NCI-H510A treated with DMSO at 0.1 percent for 48 hours (cell line): ENCODE data around the gene STEEP1.

Experiments
- DNase-seq: peaks from one replicate; lab custom pipeline; 2025; lab: John Stamatoyannopoulos, UW

Gene STEEP1

GRCh38 chrX:119565107-119565663 lies at the start of gene STEEP1:
TSS of gene STEEP1 (minus strand) at chrX:119565409. CDS start at chrX:119565355, 54 bp downstream.
- DNase-seq: peak; percentile 83

DNA sequence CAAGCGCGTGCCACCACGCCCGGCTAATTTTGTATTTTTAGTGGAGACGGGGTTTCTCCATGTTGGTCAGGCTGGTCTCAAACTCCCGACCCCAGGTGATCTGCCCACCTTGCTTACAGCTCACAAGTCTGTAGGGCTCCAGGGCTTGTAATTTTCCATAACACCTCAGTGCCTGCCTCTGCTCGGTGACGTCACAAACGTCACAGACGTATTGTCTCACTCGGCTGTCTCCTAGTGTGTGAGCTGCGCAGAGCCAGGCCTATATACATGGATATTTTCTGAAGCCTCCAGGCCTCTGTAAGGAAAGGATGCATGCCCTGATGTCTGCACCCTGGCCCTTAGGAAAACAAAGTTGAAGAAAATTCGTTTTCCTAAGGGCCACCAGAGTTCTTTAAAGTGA lies 49.6 kb upstream of the STEEP1 start:
- DNase-seq: no peak

GRCh38 chrX:119607018-119607389 lies 41.8 kb upstream of the STEEP1 start:
- no peak for DNase-seq

DNA sequence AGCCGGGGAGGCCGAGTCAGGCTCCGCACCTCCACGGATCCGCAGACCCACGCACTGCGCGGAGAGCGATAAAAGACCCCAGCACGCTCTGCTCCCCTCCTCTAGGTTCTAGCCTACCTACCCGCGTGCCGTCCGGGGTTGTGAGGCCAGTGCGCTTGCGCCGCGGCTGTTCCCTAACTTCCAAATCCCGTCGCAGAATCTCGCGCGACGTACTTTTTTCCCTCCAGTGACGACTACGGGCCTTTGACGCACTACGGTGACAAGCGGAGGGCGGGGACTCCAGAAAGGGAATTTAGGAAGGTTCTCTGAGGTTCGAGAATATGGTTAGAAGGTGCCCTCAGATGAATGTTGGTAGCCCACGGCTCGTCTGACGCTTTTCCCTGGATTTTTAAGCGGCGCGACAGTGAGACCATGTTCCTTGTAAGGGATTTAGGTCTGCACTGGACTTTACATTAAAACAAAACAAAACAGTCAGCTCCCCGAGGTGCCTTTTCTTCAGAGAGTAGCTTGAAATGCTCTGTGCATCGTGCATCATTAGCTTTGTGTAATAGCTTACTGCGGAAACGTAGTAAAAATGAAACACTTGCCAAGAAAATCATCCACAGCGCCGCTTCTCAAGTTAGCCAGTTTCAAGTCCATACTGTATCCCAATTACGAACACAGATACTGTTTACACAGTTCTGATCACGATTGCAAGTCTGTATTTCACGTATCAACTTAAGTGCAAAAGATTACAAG lies 41.2 kb upstream of the STEEP1 start, which contains the start of gene NKRF:
Gene NKRF (minus strand): TSS at position 145 of the 738 bp plus-strand sequence.
- DNase-seq: peak; percentile 71

- DNase-seq: no peak
These were observed 40.5 kb upstream of the STEEP1 start for GRCh38 chrX:119605464-119606279.

DNA sequence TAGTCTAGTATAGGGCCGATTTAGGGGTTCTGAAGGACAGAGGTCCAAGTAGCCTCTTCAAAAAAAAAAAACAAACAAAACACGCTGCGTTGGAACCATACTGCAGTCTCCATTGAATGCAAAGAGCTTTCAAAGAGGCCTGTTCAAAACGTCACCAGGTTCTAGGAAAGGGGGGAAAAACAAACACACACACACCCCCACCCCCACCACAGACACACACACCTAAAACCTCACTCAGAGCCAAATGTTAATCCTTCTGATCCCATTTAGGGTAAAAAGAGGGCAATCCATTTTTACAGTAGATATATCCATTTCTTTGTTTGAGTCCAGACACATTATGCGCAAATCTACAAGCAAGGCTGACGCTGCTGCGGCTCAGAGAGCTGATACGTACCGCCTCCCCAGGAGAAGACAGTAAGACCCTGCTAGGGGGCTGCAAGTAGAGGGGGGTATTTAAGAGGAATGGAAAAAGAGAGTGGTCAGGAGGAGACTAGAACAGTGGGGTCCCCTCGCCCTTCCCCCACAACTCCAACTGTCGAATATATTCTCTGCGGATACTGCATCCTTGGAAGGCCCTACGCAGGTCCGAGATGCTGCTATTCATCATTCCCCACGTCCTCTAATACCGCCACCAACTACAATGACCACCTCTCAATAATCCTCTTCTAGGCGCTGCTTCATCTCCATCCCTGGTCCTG lies 39.7 kb upstream of the STEEP1 start:
- no peak for DNase-seq

GRCh38 chrX:119602701-119603255 lies 37.6 kb upstream of the STEEP1 start:
- no peak for DNase-seq

- DNase-seq: no peak
These were observed 24.6 kb upstream of the STEEP1 start for GRCh38 chrX:119589810-119590209.

GRCh38 chrX:119583431-119584059 lies 18.3 kb upstream of the STEEP1 start:
- no peak for DNase-seq

- DNase-seq: no peak
These were observed 14.2 kb upstream of the STEEP1 start for GRCh38 chrX:119579414-119579813.

DNA sequence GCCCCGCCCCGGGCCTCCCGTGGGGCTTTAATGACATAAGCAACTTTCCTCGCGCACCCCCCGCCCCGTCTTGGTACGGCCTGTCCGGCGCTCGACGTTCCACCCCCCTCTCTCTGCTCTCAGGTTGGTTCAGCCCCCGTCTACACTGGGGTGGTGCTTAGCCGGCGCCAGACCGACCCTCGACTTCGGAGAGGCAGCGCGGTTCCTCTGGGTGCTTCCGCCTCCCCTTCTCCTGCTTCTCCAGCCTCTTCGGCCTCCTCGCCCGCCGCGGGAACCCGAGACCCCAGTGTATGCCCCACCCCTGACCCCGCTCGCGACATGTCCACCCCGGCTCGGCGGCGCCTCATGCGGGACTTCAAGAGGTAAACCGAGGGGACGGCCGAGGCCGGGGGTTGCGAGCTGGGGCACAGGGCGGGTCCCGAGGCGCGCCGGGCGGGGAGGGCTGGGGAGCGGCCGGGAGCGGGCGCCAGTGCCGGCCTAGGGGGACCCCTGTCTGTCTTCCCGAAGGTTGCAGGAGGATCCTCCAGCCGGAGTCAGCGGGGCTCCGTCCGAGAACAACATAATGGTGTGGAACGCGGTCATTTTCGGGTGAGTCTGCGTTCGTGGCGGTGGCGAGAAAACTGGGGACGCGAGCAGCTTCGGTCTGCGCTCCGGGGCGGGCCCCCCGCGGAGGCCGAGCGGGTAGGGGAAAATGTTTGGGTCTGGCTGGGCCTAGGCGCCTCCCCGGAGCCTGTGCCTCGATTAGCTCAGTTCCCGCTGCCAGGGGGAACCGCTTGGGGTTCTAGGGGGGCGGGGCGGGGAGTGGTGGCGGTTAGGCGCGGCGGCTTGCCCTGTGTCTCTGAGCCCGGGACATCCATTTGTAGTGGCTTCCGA lies 9.4 kb upstream of the STEEP1 start, which contains the start of gene UBE2A:
Gene UBE2A (plus strand): TSS at position 170 of the 873 bp plus-strand sequence. CDS start 149 bp downstream, at position 319.
- DNase-seq: peak; percentile 74

GRCh38 chrX:119573840-119574393 lies 8.7 kb upstream of the STEEP1 start:
- peak; percentile 43 for DNase-seq

DNA sequence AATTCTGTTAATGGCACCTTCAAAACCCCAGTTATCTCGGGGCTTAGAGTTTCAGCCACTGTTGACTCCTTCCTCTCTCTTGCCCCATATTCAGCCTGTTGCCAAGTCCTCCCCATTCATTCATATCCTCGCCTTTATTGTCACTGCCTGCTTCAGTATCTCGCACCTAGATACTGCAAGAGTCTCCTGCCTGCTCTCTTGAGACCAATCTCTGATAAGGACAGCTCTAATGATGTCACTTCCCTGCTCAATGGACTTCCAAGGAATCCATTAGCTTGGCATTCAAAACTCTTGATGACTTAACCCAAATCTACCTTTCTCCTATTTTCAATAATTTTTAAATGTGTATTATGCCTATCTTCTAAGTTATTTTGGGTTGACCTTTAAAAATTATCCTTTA lies 8.0 kb upstream of the STEEP1 start:
- DNase-seq: no peak

GRCh38 chrX:119570351-119570835 lies 5.2 kb upstream of the STEEP1 start:
- DNase-seq: no peak

DNA sequence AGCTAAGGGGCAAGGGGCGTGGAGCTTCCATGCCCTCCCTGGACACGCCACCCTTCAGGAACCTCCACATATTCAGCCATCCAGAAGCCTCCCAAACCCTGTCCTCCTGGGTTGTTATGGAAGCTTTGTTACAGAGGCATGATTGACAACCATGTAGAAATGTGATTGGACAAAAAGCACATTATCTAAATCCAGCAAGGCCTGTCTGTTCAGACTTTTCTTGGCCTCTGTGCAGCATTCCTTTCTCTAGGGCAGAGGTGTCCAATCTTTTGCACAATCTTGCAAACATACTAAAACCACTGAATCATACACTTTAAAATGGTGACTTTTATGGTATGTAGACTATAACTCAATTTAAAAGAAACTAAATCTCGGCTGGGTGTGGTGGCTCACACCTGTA lies 12.7 kb downstream of the STEEP1 start:
- DNase-seq: no peak

DNA sequence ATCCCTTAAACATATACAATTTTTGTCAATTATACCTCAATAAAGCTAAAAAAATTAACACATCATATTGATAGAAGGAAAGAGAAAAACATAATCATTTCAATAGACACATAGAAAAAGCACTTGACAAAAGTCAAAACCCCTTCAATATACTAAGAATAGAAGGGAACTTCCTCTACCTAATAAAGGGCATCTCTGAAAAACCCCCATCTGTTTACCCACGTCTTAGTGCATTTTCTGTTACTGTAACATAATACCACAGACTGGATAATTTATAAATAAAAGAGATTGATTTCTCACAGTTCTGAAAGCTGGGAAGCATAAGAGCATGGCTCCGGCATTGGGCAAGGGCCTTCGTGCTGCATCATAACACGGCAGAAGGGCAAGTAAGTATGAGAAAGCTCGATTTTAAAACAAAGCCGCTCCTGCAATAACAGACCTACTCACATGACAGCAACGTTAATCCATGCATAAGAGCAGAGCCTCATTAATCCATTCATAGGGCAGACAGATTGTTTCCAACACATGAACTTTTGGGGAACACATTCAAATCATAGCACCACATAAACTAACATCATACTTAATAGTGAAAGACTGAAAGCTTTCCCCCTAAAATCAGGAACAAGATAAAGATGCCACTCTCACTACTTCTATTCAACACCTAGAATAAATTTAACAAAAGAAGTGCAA lies 15.7 kb downstream of the STEEP1 start:
- DNase-seq: no peak

DNA sequence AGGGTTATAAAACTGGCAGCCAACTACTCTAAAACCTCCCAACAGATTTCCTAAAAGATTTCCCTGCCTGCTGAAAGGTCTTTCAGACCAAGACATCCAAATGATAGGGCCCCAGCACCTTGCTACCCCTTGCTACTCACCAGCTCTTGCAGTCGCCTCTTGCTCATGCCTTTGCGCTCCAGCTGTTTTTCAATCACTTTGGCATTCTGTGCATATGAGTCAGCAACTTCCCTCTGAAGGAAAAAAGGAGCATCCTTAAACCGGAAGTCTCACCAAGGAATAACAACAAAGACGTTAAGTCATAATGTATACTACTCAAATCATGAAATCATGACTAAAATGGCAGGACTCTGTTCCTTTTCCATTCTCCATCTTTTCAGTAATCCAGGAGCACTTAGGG lies 24.0 kb downstream of the STEEP1 start:
- DNase-seq: no peak

DNA sequence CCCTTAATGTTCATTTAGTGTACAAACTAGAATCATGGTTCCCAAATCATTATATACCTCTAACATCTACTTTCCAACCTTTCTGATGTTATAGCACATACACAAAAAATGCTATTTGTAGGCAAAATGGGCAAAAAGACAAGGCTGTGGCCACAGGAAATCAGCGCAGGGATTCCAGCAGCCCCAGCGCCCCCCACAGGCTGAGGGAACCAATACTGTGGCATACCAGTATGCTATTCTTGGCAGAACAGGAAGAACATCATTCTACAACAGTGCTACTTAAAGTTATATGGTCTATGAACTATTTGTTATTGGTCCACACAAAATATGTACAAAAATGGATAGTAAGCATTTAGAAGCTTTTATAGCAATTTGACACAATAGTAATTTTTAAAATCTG lies 25.3 kb downstream of the STEEP1 start:
- DNase-seq: no peak

GRCh38 chrX:119537487-119537886 lies 27.7 kb downstream of the STEEP1 start:
- DNase-seq: no peak
